ENCODE data around the gene EBLN1. TPM values are rescaled to one million over a fixed set of nuclear protein-coding genes. Genes with fewer than 3 reads are reported as not detected.
A peak's percentile ranks its signal among the peaks of the same experiment; 100 is the strongest.

The EBLN1 gene
- total and polyA plus RNA-seq, 9 donors = not detected

GRCh38 chr10:22231260-22231659, 13.4 kb upstream of the EBLN1 start:
- intact Hi-C loops (cut with DNase I) = loop anchor here in 1 of 4 donors (5.0 kb wide), 1 partner anchor 229 kb away; the partner anchor contains the start of gene DNAJC1
- TF ChIP-seq EP300 (IDR thresholded peaks at IDR 0.05) (no peak), POLR2A (IDR thresholded peaks at IDR 0.05) (no peak)
- TF ChIP-seq, protein P1, sequence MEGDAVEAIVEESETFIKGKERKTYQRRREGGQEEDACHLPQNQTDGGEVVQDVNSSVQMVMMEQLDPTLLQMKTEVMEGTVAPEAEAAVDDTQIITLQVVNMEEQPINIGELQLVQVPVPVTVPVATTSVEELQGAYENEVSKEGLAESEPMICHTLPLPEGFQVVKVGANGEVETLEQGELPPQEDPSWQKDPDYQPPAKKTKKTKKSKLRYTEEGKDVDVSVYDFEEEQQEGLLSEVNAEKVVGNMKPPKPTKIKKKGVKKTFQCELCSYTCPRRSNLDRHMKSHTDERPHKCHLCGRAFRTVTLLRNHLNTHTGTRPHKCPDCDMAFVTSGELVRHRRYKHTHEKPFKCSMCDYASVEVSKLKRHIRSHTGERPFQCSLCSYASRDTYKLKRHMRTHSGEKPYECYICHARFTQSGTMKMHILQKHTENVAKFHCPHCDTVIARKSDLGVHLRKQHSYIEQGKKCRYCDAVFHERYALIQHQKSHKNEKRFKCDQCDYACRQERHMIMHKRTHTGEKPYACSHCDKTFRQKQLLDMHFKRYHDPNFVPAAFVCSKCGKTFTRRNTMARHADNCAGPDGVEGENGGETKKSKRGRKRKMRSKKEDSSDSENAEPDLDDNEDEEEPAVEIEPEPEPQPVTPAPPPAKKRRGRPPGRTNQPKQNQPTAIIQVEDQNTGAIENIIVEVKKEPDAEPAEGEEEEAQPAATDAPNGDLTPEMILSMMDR (IDR thresholded peaks at IDR 0.05) = no peak
- Histone ChIP-seq H3K4me3 (no peak overlapping the region), H3K9me3 (no peaks in the 10 kb centered on the region), H3K36me3 (no peaks in the 10 kb centered on the region), H3K27ac (no peak overlapping the region), H3K4me1 (ENCODE audit: insufficient read depth) (no peaks in the 10 kb centered on the region), H3K27me3 (no peaks in the 10 kb centered on the region)
- no peak for DNase-seq
- WGBS, 3 donors = 85 to 89% (median 85%) methylated on average over 1 of the region's 1 CpG

DNA sequence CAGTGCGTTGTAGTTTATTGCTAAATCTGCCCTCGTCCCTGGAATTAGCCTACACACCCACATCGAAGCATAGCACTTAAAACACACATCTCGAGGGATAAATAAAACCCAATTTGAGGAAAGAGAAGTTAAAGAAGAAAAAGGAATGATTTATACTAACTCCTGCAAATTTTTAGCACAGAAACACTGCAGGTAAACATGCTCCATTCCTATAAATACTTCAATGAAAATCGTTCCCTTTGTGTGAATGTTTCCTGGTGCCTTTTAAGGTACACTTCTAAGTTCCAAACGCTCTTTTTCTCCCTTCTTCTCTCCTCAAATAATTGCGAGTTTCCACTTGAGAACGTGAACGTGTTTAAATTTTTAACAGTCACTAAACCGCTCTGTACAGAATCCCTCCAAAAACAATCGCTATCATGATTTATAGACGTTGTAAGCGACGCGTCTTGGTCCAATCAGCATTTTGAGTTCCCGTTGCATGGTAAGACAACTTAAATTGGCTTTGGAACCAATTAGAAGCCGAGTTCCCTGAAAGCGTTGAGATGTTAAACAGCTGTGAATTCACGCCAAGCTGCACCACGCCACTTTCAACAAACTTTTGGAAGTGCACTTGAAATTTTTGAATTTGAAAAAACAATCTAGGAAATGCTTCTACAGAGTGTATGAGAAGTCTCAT, 12.5 kb upstream of the EBLN1 start:
- intact Hi-C loops (cut with DNase I) = loop anchor here in 1 of 4 donors (5.0 kb wide), 1 partner anchor 228 kb away; the partner anchor contains the start of gene DNAJC1
- peak overlapping the region in 1 of 2 donors; percentile 97 for H3K27ac ChIP-seq

GRCh38 chr10:22229802-22230157, 12.0 kb upstream of the EBLN1 start:
- Histone ChIP-seq H3K4me1 (ENCODE audit: insufficient read depth) (no peaks in the 10 kb centered on the region), H3K9me3 (no peaks in the 10 kb centered on the region), H3K36me3 (no peaks in the 10 kb centered on the region), H3K27me3 (no peaks in the 10 kb centered on the region), H3K27ac (peak overlapping the region in 1 of 2 donors; percentile 97), H3K4me3 (peak overlapping the region; percentile 58)
- TF ChIP-seq EP300 (IDR thresholded peaks at IDR 0.05) (no peak), POLR2A (IDR thresholded peaks at IDR 0.05) (no peak)
- TF ChIP-seq, protein P1 (IDR thresholded peaks at IDR 0.05) = no peak
- 0 to 1% (median 0%) methylated on average over 6 of the region's 6 CpGs for WGBS, 3 donors
- intact Hi-C loops (cut with DNase I) = loop anchor here in 3 of 4 donors (2.0 to 10.0 kb wide), 5 partner anchors 87 to 735 kb away; partner anchors contain the start of genes COMMD3 (in 2 of the 3) and DNAJC1 (in 1 of the 3)
- DNase-seq = no peak

More for the DNA sequence above, 12.5 kb upstream of the EBLN1 start:
- no peak for DNase-seq
- Histone ChIP-seq H3K36me3 (no peaks in the 10 kb centered on the region), H3K4me1 (ENCODE audit: insufficient read depth) (no peaks in the 10 kb centered on the region), H3K4me3 (peak overlapping the region; percentile 58), H3K27me3 (no peaks in the 10 kb centered on the region), H3K9me3 (no peaks in the 10 kb centered on the region)
- TF ChIP-seq POLR2A (IDR thresholded peaks at IDR 0.05) = no peak
- TF ChIP-seq EP300 (IDR thresholded peaks at IDR 0.05) = peak; percentile 25
- TF ChIP-seq, protein P1 (IDR thresholded peaks at IDR 0.05) = no peak
- 0 to 1% (median 1%) methylated on average over 20 of the region's 20 CpGs for WGBS, 3 donors

DNA sequence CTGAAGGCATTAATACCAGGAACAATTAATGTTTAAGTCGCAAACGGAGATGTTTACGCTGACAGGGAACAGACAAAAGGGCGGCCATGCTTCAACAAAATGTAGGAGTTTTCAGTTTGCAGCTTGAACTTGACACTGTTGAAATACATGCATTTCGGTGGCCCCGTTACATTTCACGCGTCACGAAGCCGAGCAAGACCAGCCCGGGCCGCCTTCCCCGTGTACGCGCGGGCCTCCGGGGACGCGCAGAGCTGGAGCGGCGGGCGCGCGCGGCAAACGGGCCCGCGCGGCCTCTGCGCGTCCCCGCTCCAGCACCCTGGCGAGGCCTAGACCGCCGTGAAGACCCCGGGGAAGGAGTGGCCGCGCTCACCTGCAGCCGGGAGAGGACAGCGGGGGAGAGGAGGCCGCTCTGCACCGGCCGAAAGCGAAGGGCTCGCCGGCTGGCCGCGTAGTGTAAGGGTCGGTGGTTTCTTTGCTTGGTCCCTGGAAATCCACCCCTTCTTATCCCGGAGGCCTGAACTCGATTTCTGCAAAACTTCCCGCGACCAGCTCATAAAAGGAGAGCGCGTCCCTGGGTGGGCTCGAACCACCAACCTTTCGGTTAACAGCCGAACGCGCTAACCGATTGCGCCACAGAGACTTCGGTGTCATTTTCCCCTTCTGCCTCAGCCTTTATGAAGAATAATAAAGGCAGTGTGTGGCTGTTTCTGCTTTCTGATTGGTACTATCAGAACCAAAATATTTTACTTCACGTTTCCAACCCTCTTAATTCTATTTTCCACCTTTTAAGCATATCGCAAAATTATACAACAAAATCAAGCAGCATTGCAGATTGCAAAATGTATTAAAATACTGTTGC, 11.4 kb upstream of the EBLN1 start:
- no peaks in the 10 kb centered on the region for H3K27me3 ChIP-seq
- peak overlapping the region; percentile 86 to 97 for H3K27ac ChIP-seq
- 0% methylated on average over 65 of the region's 65 CpGs for WGBS, 3 donors
- H3K4me1 ChIP-seq (ENCODE audit: insufficient read depth) = no peaks in the 10 kb centered on the region
- H3K9me3 ChIP-seq = no peaks in the 10 kb centered on the region
- intact Hi-C loops (cut with DNase I) = loop anchor here in 2 of 4 donors (2.0 to 10.0 kb wide), 4 partner anchors 88 to 734 kb away; partner anchors contain the start of gene COMMD3 (in 2 of the 2)
- H3K36me3 ChIP-seq = no peaks in the 10 kb centered on the region
- DNase-seq = peak; percentile 86 to 93 (median 92)
- H3K4me3 ChIP-seq = peak overlapping the region; percentile 58
- TF ChIP-seq, protein P1 (IDR thresholded peaks at IDR 0.05) = peak in 1 of 3 donors; percentile 3
- TF ChIP-seq EP300 (IDR thresholded peaks at IDR 0.05) (no peak), POLR2A (IDR thresholded peaks at IDR 0.05) (no peak)

Data from ovary (tissue), 9 donors.